Vagina (tissue), 2 donors: ENCODE results near the gene DENND1A. TPM values are rescaled to one million over a fixed set of nuclear protein-coding genes. Genes with fewer than 3 reads are reported as not detected.

ENCODE experiments used
- DNase-seq, 2 donors: peaks; one replicate each; pipeline ENCODE4 v3.0.0-alpha.2; 2017; ENCODE audit errors: extremely low spot score in 2 of 2
- H3K27ac ChIP-seq: fragments of 200-600 bp; sonication (generic); one replicate; pipeline ENCODE4 v1.5.1; 2019
- H3K27me3 ChIP-seq: fragments of 200-600 bp; sonication (generic); one replicate; pipeline ENCODE4 v1.5.1; 2019
- H3K36me3 ChIP-seq, 2 donors: fragments of 200-600 bp; sonication (generic); one replicate each; pipeline ENCODE4 v1.5.1; 2017 to 2019
- H3K4me1 ChIP-seq: fragments of 200-600 bp; sonication (generic); one replicate; pipeline ENCODE4 v1.5.1; 2019
- H3K4me3 ChIP-seq, 2 donors: fragments of 200-600 bp; sonication (generic); 1 replicate in 1 of 2; 2 replicates in 1 of 2; pipeline ENCODE4 v1.5.1; 2016 to 2019
- H3K9me3 ChIP-seq: fragments of 200-600 bp; sonication (generic); one replicate; pipeline ENCODE4 v1.5.1; 2019
- CTCF ChIP-seq, 3 experiments: fragments of 450-650 bp in 2 of 3; fragments of 200-600 bp in 1 of 3; sonication (generic) in 1 of 3; IDR thresholded peaks; one replicate each; pipeline ENCODE4 v1.5.1; 2017 to 2019; ENCODE audit warnings: antibody characterized with exemption in 3 of 3, mild to moderate bottlenecking in 2 of 3, moderate library complexity in 2 of 3
- POLR2A ChIP-seq, 2 donors: fragments of 450-650 bp; IDR thresholded peaks; one replicate each; pipeline ENCODE4 v1.6.1; 2017; ENCODE audit warnings: antibody characterized with exemption in 2 of 2, mild to moderate bottlenecking in 2 of 2, moderate library complexity in 2 of 2
- POLR2AphosphoS5 ChIP-seq, 2 donors: sonication (generic); formaldehyde crosslinking; IDR thresholded peaks; one replicate each; pipeline ENCODE4 v1.9.0; 2017; ENCODE audit warnings: antibody characterized with exemption in 2 of 2, mild to moderate bottlenecking in 2 of 2, low read depth in 1 of 2; ENCODE audit not compliant: insufficient read depth in 1 of 2
- intact Hi-C: fragments of 100-400 bp; cut with DNase I; formaldehyde crosslinking; loops from one replicate; pipeline ENCODE4 v1.15.1; 2023
- total RNA-seq: library from RNA; depleted of rRNA; stranded (reverse); fragments of >200 nt; gene quantifications from one replicate; pipeline ENCODE4 v1.2.3, GENCODE V29; 2016

DENND1A gene
- total RNA-seq, 1 donor from 2014 or later: 20.4 TPM

GRCh38 chr9:123775289-123776284 is 154.3 kb downstream of the DENND1A start:
- intact Hi-C loops: no loop called here
- DNase-seq: no peak

GRCh38 chr9:123773783-123774182 is 156.1 kb downstream of the DENND1A start:
- Histone ChIP-seq H3K27me3 (no peaks in the 10 kb centered on the region), H3K36me3 (no peaks in the 10 kb centered on the region), H3K27ac (no peak overlapping the region), H3K4me1 (no peaks in the 10 kb centered on the region), H3K9me3 (no peaks in the 10 kb centered on the region), H3K4me3 (no peak overlapping the region)
- DNase-seq: no peak
- TF ChIP-seq POLR2A (IDR thresholded peaks at IDR 0.05) (no peak), CTCF (IDR thresholded peaks at IDR 0.05) (no peak), POLR2AphosphoS5 (IDR thresholded peaks at IDR 0.05; ENCODE audit: insufficient read depth in 1 of 2, low read depth in 1 of 2) (no peak)
- intact Hi-C loops: no loop called here

More at GRCh38 chr9:123775289-123776284, 154.3 kb downstream of the DENND1A start:
- H3K9me3 ChIP-seq: no peaks in the 10 kb centered on the region
- TF ChIP-seq CTCF (IDR thresholded peaks at IDR 0.05): no peak
- no peak for TF ChIP-seq POLR2A (IDR thresholded peaks at IDR 0.05)
- TF ChIP-seq POLR2AphosphoS5 (IDR thresholded peaks at IDR 0.05; ENCODE audit: insufficient read depth in 1 of 2, low read depth in 1 of 2): no peak
- H3K4me3 ChIP-seq: no peak overlapping the region
- no peaks in the 10 kb centered on the region for H3K27me3 ChIP-seq
- no peaks in the 10 kb centered on the region for H3K4me1 ChIP-seq
- H3K27ac ChIP-seq: no peak overlapping the region
- no peaks in the 10 kb centered on the region for H3K36me3 ChIP-seq

GRCh38 chr9:123772967-123773366 is 157.0 kb downstream of the DENND1A start:
- no peaks in the 10 kb centered on the region for H3K27me3 ChIP-seq
- H3K36me3 ChIP-seq: no peaks in the 10 kb centered on the region
- no peak for DNase-seq
- H3K27ac ChIP-seq: no peak overlapping the region
- no peaks in the 10 kb centered on the region for H3K9me3 ChIP-seq
- intact Hi-C loops: no loop called here
- no peak for TF ChIP-seq CTCF (IDR thresholded peaks at IDR 0.05)
- TF ChIP-seq POLR2AphosphoS5 (IDR thresholded peaks at IDR 0.05; ENCODE audit: insufficient read depth in 1 of 2, low read depth in 1 of 2): no peak
- no peak for TF ChIP-seq POLR2A (IDR thresholded peaks at IDR 0.05)
- H3K4me1 ChIP-seq: no peaks in the 10 kb centered on the region
- H3K4me3 ChIP-seq: no peak overlapping the region

- DNase-seq: no peak
- no peaks in the 10 kb centered on the region for H3K9me3 ChIP-seq
- H3K4me3 ChIP-seq: no peak overlapping the region
- H3K4me1 ChIP-seq: no peaks in the 10 kb centered on the region
- TF ChIP-seq POLR2AphosphoS5 (IDR thresholded peaks at IDR 0.05; ENCODE audit: insufficient read depth in 1 of 2, low read depth in 1 of 2): no peak
- no peak for TF ChIP-seq POLR2A (IDR thresholded peaks at IDR 0.05)
- no peak for TF ChIP-seq CTCF (IDR thresholded peaks at IDR 0.05)
- H3K27ac ChIP-seq: no peak overlapping the region
- no peaks in the 10 kb centered on the region for H3K36me3 ChIP-seq
- intact Hi-C loops: no loop called here
- no peaks in the 10 kb centered on the region for H3K27me3 ChIP-seq
Observed at GRCh38 chr9:123772374-123772773, 157.6 kb downstream of the DENND1A start.

GRCh38 chr9:123771690-123772089 is 158.2 kb downstream of the DENND1A start:
- no peak for DNase-seq
- no peak overlapping the region for H3K27ac ChIP-seq
- H3K36me3 ChIP-seq: no peaks in the 10 kb centered on the region
- intact Hi-C loops: no loop called here
- no peak overlapping the region for H3K4me3 ChIP-seq
- H3K4me1 ChIP-seq: no peaks in the 10 kb centered on the region
- H3K9me3 ChIP-seq: no peaks in the 10 kb centered on the region
- TF ChIP-seq CTCF (IDR thresholded peaks at IDR 0.05): no peak
- no peak for TF ChIP-seq POLR2A (IDR thresholded peaks at IDR 0.05)
- no peak for TF ChIP-seq POLR2AphosphoS5 (IDR thresholded peaks at IDR 0.05; ENCODE audit: insufficient read depth in 1 of 2, low read depth in 1 of 2)
- H3K27me3 ChIP-seq: no peaks in the 10 kb centered on the region
